CD4-positive, alpha-beta memory T cell (primary cell): ENCODE results near the gene KIFC3. TPM values are rescaled to one million over a fixed set of nuclear protein-coding genes. Genes with fewer than 3 reads are reported as not detected.

Experiments used
- CTCF ChIA-PET: fragments of 350-600 bp; sonication (Branson Sonifier 250); formaldehyde crosslinking; loops from one replicate; lab custom pipeline; 2021; ENCODE audit warnings: inconsistent platforms; ENCODE audit not compliant: partially characterized antibody; lab: Charles Lee
- POLR2A ChIA-PET: fragments of 350-600 bp; sonication (Branson Sonifier 250); formaldehyde crosslinking; loops from one replicate; lab custom pipeline; 2021; ENCODE audit not compliant: partially characterized antibody; lab: Charles Lee
- DNase-seq, 5 donors: peaks; one replicate each; pipeline versions ENCODE4 v3.0.0 to v3.0.0-alpha.2; 2020 to 2022; ENCODE audit warnings: mixed read lengths in 1 of 5
- H3K27ac ChIP-seq: one replicate; pipeline ENCODE4 v1.7.0; 2013; ENCODE audit warnings: low read depth, low read length
- H3K27me3 ChIP-seq: 2 replicates; pipeline ENCODE4 v1.7.0; 2013; ENCODE audit warnings: mild to moderate bottlenecking, low read length, moderate library complexity; ENCODE audit not compliant: insufficient read depth
- H3K36me3 ChIP-seq: 2 replicates; pipeline ENCODE4 v1.7.0; 2013; ENCODE audit warnings: mild to moderate bottlenecking, low read length, moderate library complexity; ENCODE audit not compliant: insufficient read depth
- H3K4me1 ChIP-seq: 2 replicates; pipeline ENCODE4 v1.7.0; 2013; ENCODE audit warnings: mild to moderate bottlenecking, low read length, moderate library complexity; ENCODE audit not compliant: insufficient read depth
- H3K4me3 ChIP-seq, 2 donors: one replicate each; pipeline ENCODE4 v1.7.0; 2013; ENCODE audit warnings: low read length in 2 of 2, mild to moderate bottlenecking in 1 of 2
- H3K9me3 ChIP-seq, 2 donors: one replicate each; pipeline ENCODE4 v1.7.0; 2013; ENCODE audit warnings: low read length in 2 of 2, control low read depth in 1 of 2; ENCODE audit not compliant: control insufficient read depth in 1 of 2
- H3K27ac Mint-ChIP-seq, 7 donors: one replicate each; pipeline ENCODE4 v1.8.0; 2020 to 2021; ENCODE audit warnings: mixed read lengths in 7 of 7, mild to moderate bottlenecking in 6 of 7, inconsistent platforms in 3 of 7, moderate library complexity in 3 of 7
- H3K27me3 Mint-ChIP-seq, 2 donors: one replicate each; pipeline ENCODE4 v1.8.0; 2020 to 2021; ENCODE audit warnings: mixed read lengths in 2 of 2
- H3K36me3 Mint-ChIP-seq, 2 donors: one replicate each; pipeline ENCODE4 v1.8.0; 2020 to 2021; ENCODE audit warnings: mixed read lengths in 2 of 2, inconsistent platforms in 1 of 2, mild to moderate bottlenecking in 1 of 2
- H3K4me1 Mint-ChIP-seq, 4 donors: one replicate each; pipeline ENCODE4 v1.8.0; 2020 to 2021; ENCODE audit warnings: mixed read lengths in 4 of 4, mild to moderate bottlenecking in 1 of 4
- H3K4me3 Mint-ChIP-seq, 8 donors: one replicate each; pipeline ENCODE4 v1.8.0; 2020 to 2021; ENCODE audit warnings: mixed read lengths in 8 of 8, mild to moderate bottlenecking in 7 of 8, moderate library complexity in 6 of 8, inconsistent platforms in 3 of 8
- H3K9me3 Mint-ChIP-seq, 8 donors: one replicate each; pipeline ENCODE4 v1.8.0; 2020 to 2021; ENCODE audit warnings: mixed read lengths in 8 of 8, mild to moderate bottlenecking in 5 of 8, inconsistent platforms in 3 of 8, moderate library complexity in 1 of 8
- intact Hi-C: fragments of 100-400 bp; cut with micrococcal nuclease; formaldehyde crosslinking; loops from one replicate; pipeline ENCODE4 v1.15.1; 2023
- polyA plus RNA-seq, 2 donors: library from polyadenylated mRNA; unstranded; fragments of 300-500 nt; fragmentation: Illumina TruSeq; gene quantifications; one replicate each; pipeline ENCODE4 v1.2.3, GENCODE V29; 2021
- total RNA-seq, 2 experiments: library from RNA; stranded (reverse); gene quantifications; one replicate each; pipeline ENCODE4 v1.2.3, GENCODE V29; 2021

Gene KIFC3
- total and polyA plus RNA-seq, 4 experiments from 2014 or later, result 1.6 to 1.9 TPM; not detected in 2

- DNase-seq, result no peak
- H3K27me3 Mint-ChIP-seq, result no peaks in the 10 kb centered on the region
- Histone ChIP-seq H3K27ac (no peak overlapping the region), H3K4me1 (no peaks in the 10 kb centered on the region), H3K27me3 (no peaks in the 10 kb centered on the region), H3K4me3 (no peak overlapping the region), H3K36me3 (no peaks in the 10 kb centered on the region), H3K9me3 (no peaks in the 10 kb centered on the region)
- ChIA-PET POLR2A (no interaction called here), CTCF (no interaction called here)
- H3K4me3 Mint-ChIP-seq, result no peak overlapping the region
- intact Hi-C loops, result no loop called here
- peaks cover 0 to 3% (median 0%) of the 10 kb centered on the region in 4 donors for H3K4me1 Mint-ChIP-seq
- no peaks in the 10 kb centered on the region for H3K36me3 Mint-ChIP-seq
- H3K27ac Mint-ChIP-seq, result no peak overlapping the region
- no peaks in the 10 kb centered on the region for H3K9me3 Mint-ChIP-seq
Observed at GRCh38 chr16:57763285-57764005, 38.8 kb downstream of the KIFC3 start.

GRCh38 chr16:57762365-57763040 is 39.8 kb downstream of the KIFC3 start:
- Mint-ChIP-seq H3K4me1 (peaks cover 0 to 3% (median 0%) of the 10 kb centered on the region in 4 donors), H3K9me3 (no peaks in the 10 kb centered on the region), H3K4me3 (no peak overlapping the region), H3K36me3 (no peaks in the 10 kb centered on the region), H3K27me3 (no peaks in the 10 kb centered on the region), H3K27ac (peak overlapping the region in 1 of 7 donors; percentile 24)
- no peak overlapping the region for H3K27ac ChIP-seq
- intact Hi-C loops, result no loop called here
- ChIA-PET CTCF (no interaction called here), POLR2A (no interaction called here)
- no peaks in the 10 kb centered on the region for H3K27me3 ChIP-seq
- H3K4me3 ChIP-seq, result no peak overlapping the region
- no peaks in the 10 kb centered on the region for H3K9me3 ChIP-seq
- no peaks in the 10 kb centered on the region for H3K36me3 ChIP-seq
- H3K4me1 ChIP-seq, result no peaks in the 10 kb centered on the region
- no peak for DNase-seq

GRCh38 chr16:57761957-57762356 is 40.3 kb downstream of the KIFC3 start:
- Histone ChIP-seq H3K36me3 (no peaks in the 10 kb centered on the region), H3K27ac (no peak overlapping the region), H3K4me3 (no peak overlapping the region), H3K9me3 (no peaks in the 10 kb centered on the region), H3K4me1 (no peaks in the 10 kb centered on the region), H3K27me3 (no peaks in the 10 kb centered on the region)
- intact Hi-C loops, result no loop called here
- Mint-ChIP-seq H3K27ac (no peak overlapping the region), H3K27me3 (no peaks in the 10 kb centered on the region), H3K9me3 (no peaks in the 10 kb centered on the region), H3K4me3 (no peak overlapping the region), H3K4me1 (peaks cover 0 to 3% (median 0%) of the 10 kb centered on the region in 4 donors), H3K36me3 (no peaks in the 10 kb centered on the region)
- no peak for DNase-seq
- POLR2A ChIA-PET, result no interaction called here
- CTCF ChIA-PET, result interaction anchor here (1.2 to 1.3 kb wide), 2 partner anchors 8 to 137 kb away, joined by 3 read pairs; no protein-coding TSS in a partner anchor

- CTCF ChIA-PET, result interaction anchor here (1.2 to 1.3 kb wide), 2 partner anchors 9 to 137 kb away, joined by 3 read pairs; no protein-coding TSS in a partner anchor
- Histone ChIP-seq H3K27me3 (no peaks in the 10 kb centered on the region), H3K4me1 (no peaks in the 10 kb centered on the region), H3K36me3 (no peaks in the 10 kb centered on the region), H3K27ac (no peak overlapping the region), H3K4me3 (no peak overlapping the region), H3K9me3 (no peaks in the 10 kb centered on the region)
- Mint-ChIP-seq H3K36me3 (no peaks in the 10 kb centered on the region), H3K4me1 (peaks cover 0 to 3% (median 0%) of the 10 kb centered on the region in 4 donors), H3K27me3 (no peaks in the 10 kb centered on the region), H3K4me3 (no peak overlapping the region), H3K27ac (no peak overlapping the region), H3K9me3 (no peaks in the 10 kb centered on the region)
- no peak for DNase-seq
- POLR2A ChIA-PET, result no interaction called here
- intact Hi-C loops, result no loop called here
Observed at GRCh38 chr16:57761301-57761700, 41.0 kb downstream of the KIFC3 start.

GRCh38 chr16:57760357-57761160 is 41.7 kb downstream of the KIFC3 start:
- Histone ChIP-seq H3K27ac (no peak overlapping the region), H3K9me3 (no peaks in the 10 kb centered on the region), H3K27me3 (no peaks in the 10 kb centered on the region), H3K4me1 (no peaks in the 10 kb centered on the region), H3K36me3 (no peaks in the 10 kb centered on the region), H3K4me3 (no peak overlapping the region)
- POLR2A ChIA-PET, result interaction anchor here (0.7 kb wide), 1 partner anchor 16 kb away, joined by 3 read pairs; no protein-coding TSS in a partner anchor
- no peaks in the 10 kb centered on the region for H3K27me3 Mint-ChIP-seq
- H3K4me1 Mint-ChIP-seq, result peaks cover 0 to 3% (median 0%) of the 10 kb centered on the region in 4 donors
- no peak for DNase-seq
- H3K27ac Mint-ChIP-seq, result peak overlapping the region in 1 of 7 donors; percentile 59
- intact Hi-C loops, result no loop called here
- peaks cover 0 to 2% of the 10 kb centered on the region in 2 donors for H3K36me3 Mint-ChIP-seq
- H3K4me3 Mint-ChIP-seq, result no peak overlapping the region
- CTCF ChIA-PET, result interaction anchor here (1.2 to 1.3 kb wide), 2 partner anchors 9 to 138 kb away, joined by 3 read pairs; no protein-coding TSS in a partner anchor
- H3K9me3 Mint-ChIP-seq, result no peaks in the 10 kb centered on the region

- ChIA-PET POLR2A (interaction anchor here (0.7 kb wide), 1 partner anchor 15 kb away, joined by 3 read pairs; no protein-coding TSS in a partner anchor), CTCF (no interaction called here)
- Mint-ChIP-seq H3K27me3 (no peaks in the 10 kb centered on the region), H3K4me1 (peaks cover 0 to 3% (median 0%) of the 10 kb centered on the region in 4 donors), H3K36me3 (peaks cover 0 to 2% of the 10 kb centered on the region in 2 donors), H3K4me3 (no peak overlapping the region), H3K27ac (peak overlapping the region in 2 of 7 donors; percentile 43 to 59), H3K9me3 (no peaks in the 10 kb centered on the region)
- H3K27me3 ChIP-seq, result no peaks in the 10 kb centered on the region
- H3K9me3 ChIP-seq, result no peaks in the 10 kb centered on the region
- H3K27ac ChIP-seq, result no peak overlapping the region
- no peaks in the 10 kb centered on the region for H3K4me1 ChIP-seq
- H3K36me3 ChIP-seq, result no peaks in the 10 kb centered on the region
- intact Hi-C loops, result loop anchor here (5.0 kb wide), 3 partner anchors 182 to 728 kb away; partner anchors contain the start of gene CFAP20
- H3K4me3 ChIP-seq, result no peak overlapping the region
- DNase-seq, result no peak
Observed at GRCh38 chr16:57759541-57760356, 42.5 kb downstream of the KIFC3 start.
